ENCODE measurements around the gene VEPH1. TPM values are rescaled to one million over a fixed set of nuclear protein-coding genes. Genes with fewer than 3 reads are reported as not detected.

Gene VEPH1
- total RNA-seq, 2 donors from 2014 or later, result 15.0 to 30.0 TPM

DNA sequence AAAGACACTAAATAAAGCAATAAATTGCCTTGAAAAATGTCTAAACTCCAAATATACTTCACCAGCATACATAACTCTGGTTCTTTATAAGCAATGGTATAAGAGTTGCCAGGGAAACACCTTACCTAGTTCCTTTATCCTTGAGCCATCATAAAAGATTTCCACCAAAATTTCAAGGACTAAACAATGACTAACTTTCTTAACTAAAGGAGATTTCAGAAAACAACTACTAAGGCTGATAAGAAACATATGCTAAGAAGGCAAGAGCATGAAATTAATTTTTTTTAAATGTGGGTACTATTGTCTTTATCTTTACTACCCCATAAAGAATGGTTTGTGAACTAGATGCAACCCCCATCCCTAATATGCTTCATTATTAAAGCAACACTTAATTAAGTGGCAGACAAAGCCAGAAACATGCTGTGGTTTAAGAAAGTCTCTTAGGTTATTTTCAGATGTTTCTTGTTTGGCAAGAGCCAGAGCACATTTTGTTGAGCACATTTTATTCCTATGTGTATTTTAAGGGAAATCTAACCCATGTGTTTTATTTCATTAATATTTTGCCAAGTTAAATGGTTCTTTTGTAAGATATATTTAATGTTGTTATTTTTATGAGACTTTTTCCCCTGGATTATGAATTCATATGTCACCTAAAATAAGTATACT lies 17.4 kb upstream of the VEPH1 start:
- no peak for ATAC-seq

DNA sequence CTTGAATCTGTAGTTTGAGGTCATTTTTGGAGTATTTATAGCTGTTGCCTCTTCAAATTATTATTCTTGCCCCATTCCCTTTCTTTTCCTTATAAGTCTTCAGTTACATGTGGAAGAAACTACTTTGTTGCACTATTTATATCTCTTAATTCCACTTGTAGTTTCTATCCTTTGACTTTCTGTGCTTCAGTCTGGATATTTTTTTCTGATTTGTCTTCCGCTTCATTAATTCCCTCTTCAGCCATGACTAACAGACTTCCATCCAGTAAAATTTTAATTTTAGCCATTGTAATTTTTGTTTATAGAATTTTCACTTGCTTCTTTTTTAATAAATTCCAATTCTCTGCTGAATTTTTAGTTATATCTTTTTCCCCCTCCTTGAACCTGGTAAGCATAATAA lies 15.7 kb upstream of the VEPH1 start:
- DNase-seq (no peak), ATAC-seq (no peak)
- Histone ChIP-seq H3K9me3 (no peaks in the 10 kb centered on the region), H3K4me1 (no peaks in the 10 kb centered on the region), H3K27me3 (no peaks in the 10 kb centered on the region), H3K27ac (no peak overlapping the region), H3K36me3 (replicated peaks in 1 of 2; ENCODE audit: insufficient read depth in 1 of 2, low read depth in 2 of 2) (no peaks in the 10 kb centered on the region), H3K4me3 (no peak overlapping the region)
- WGBS, 2 donors, result 96 to 100% methylated on average over 1 of the region's 1 CpG
- TF ChIP-seq POLR2A (IDR thresholded peaks at IDR 0.05), result no peak
- TF ChIP-seq, protein P1, sequence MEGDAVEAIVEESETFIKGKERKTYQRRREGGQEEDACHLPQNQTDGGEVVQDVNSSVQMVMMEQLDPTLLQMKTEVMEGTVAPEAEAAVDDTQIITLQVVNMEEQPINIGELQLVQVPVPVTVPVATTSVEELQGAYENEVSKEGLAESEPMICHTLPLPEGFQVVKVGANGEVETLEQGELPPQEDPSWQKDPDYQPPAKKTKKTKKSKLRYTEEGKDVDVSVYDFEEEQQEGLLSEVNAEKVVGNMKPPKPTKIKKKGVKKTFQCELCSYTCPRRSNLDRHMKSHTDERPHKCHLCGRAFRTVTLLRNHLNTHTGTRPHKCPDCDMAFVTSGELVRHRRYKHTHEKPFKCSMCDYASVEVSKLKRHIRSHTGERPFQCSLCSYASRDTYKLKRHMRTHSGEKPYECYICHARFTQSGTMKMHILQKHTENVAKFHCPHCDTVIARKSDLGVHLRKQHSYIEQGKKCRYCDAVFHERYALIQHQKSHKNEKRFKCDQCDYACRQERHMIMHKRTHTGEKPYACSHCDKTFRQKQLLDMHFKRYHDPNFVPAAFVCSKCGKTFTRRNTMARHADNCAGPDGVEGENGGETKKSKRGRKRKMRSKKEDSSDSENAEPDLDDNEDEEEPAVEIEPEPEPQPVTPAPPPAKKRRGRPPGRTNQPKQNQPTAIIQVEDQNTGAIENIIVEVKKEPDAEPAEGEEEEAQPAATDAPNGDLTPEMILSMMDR (IDR thresholded peaks at IDR 0.05), result no peak
- intact Hi-C loops (cut with DNase I), result no loop called here

More for the DNA sequence above, 17.4 kb upstream of the VEPH1 start:
- TF ChIP-seq, protein P1 (IDR thresholded peaks at IDR 0.05), result no peak
- no peak for TF ChIP-seq POLR2A (IDR thresholded peaks at IDR 0.05)
- Histone ChIP-seq H3K36me3 (replicated peaks in 1 of 2; ENCODE audit: insufficient read depth in 1 of 2, low read depth in 2 of 2) (no peaks in the 10 kb centered on the region), H3K9me3 (no peaks in the 10 kb centered on the region), H3K27ac (no peak overlapping the region), H3K4me3 (no peak overlapping the region), H3K4me1 (no peaks in the 10 kb centered on the region), H3K27me3 (no peaks in the 10 kb centered on the region)
- no peak for DNase-seq
- intact Hi-C loops (cut with DNase I), result no loop called here

DNA sequence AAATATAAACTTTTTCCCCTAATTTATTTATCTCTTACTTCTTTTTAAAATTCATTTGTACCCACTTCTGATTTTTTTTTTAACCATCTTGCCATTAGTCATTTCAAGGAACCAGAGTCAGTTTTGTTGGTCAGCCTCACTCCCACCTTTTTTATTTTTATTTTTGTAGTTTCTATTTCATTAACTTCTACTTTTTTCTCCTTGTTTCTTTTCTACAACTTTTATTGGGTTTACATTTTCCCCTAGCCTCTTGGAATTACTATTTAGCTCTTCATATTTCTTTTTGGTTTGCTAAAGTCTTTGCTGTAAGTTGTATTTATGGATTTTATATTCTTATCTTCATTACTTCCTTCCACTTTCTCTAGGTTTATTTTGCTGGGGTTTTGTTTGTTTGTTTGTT lies 13.7 kb upstream of the VEPH1 start:
- Histone ChIP-seq H3K27me3 (no peaks in the 10 kb centered on the region), H3K27ac (no peak overlapping the region), H3K9me3 (no peaks in the 10 kb centered on the region), H3K4me3 (no peak overlapping the region), H3K4me1 (no peaks in the 10 kb centered on the region), H3K36me3 (replicated peaks in 1 of 2; ENCODE audit: insufficient read depth in 1 of 2, low read depth in 2 of 2) (no peaks in the 10 kb centered on the region)
- TF ChIP-seq POLR2A (IDR thresholded peaks at IDR 0.05), result no peak
- TF ChIP-seq, protein P1 (IDR thresholded peaks at IDR 0.05), result no peak
- no peak for DNase-seq
- intact Hi-C loops (cut with DNase I), result no loop called here
- no peak for ATAC-seq

- Histone ChIP-seq H3K27me3 (no peaks in the 10 kb centered on the region), H3K4me1 (no peaks in the 10 kb centered on the region), H3K4me3 (no peak overlapping the region), H3K27ac (no peak overlapping the region), H3K9me3 (no peaks in the 10 kb centered on the region), H3K36me3 (replicated peaks in 1 of 2; ENCODE audit: insufficient read depth in 1 of 2, low read depth in 2 of 2) (no peaks in the 10 kb centered on the region)
- 69% methylated on average over 5 of the region's 5 CpGs for WGBS, 2 donors
- no peak for DNase-seq
- TF ChIP-seq, protein P1 (IDR thresholded peaks at IDR 0.05), result no peak
- TF ChIP-seq POLR2A (IDR thresholded peaks at IDR 0.05), result no peak
- no peak for ATAC-seq
- intact Hi-C loops (cut with DNase I), result no loop called here
Observed at GRCh38 chr3:157515398-157515797, 12.2 kb upstream of the VEPH1 start.

DNA sequence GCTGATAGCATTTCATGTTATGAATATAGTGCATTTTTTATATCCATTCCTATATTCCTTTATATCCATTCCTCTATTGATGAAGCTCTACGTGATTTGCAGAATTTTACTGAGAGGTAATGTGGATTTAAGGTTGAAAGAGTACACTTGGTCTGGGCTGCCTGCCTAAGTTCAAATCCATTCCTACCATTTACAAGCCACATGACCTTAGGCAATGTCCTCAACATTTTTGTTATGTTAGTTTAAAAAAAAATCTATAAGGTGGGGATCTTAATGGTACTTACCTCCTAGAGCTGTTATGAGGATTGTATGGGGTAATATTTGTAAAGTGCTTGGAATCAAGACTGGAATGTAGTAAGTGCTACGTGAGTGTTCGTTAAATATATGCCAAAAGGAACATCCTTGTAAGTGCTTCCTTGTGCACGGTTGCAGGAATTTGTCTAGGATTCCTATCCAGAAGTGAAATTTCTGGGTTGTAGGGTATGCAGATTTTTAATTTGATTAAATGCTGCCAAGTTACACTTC lies 11.2 kb upstream of the VEPH1 start:
- intact Hi-C loops (cut with DNase I), result no loop called here
- WGBS, 2 donors, result 61 to 68% methylated on average over 4 of the region's 4 CpGs
- no peak overlapping the region for H3K4me3 ChIP-seq
- no peaks in the 10 kb centered on the region for H3K27me3 ChIP-seq
- no peak for ATAC-seq
- H3K36me3 ChIP-seq (replicated peaks in 1 of 2; ENCODE audit: insufficient read depth in 1 of 2, low read depth in 2 of 2), result no peaks in the 10 kb centered on the region
- no peaks in the 10 kb centered on the region for H3K4me1 ChIP-seq
- H3K9me3 ChIP-seq, result no peaks in the 10 kb centered on the region
- no peak for DNase-seq
- no peak for TF ChIP-seq POLR2A (IDR thresholded peaks at IDR 0.05)
- H3K27ac ChIP-seq, result no peak overlapping the region

Measured in body of pancreas (tissue), 4 donors.